Astrocyte (in vitro differentiated cells and primary cell): ENCODE results near the gene PEX7.
"Not testable (repeated sequence)": the region's sequence is repeated elsewhere in the genome, so short reads cannot be mapped to it uniquely, and the experiment has no call there.

Source experiments
- EZH2 ChIP-seq: IDR thresholded peaks from 2 replicates; pipeline ENCODE4 v1.6.1; 2012; ENCODE audit warnings: mild to moderate bottlenecking, low read length, inconsistent platforms; ENCODE audit not compliant: insufficient read depth
- TF ChIP-seq, protein P1 (sequence below): IDR thresholded peaks from 2 replicates; pipeline ENCODE4 v1.5.1; 2011; ENCODE audit warnings: low read depth, mild to moderate bottlenecking, inconsistent platforms, low read length, moderate library complexity; ENCODE audit not compliant: insufficient read depth

DNA sequence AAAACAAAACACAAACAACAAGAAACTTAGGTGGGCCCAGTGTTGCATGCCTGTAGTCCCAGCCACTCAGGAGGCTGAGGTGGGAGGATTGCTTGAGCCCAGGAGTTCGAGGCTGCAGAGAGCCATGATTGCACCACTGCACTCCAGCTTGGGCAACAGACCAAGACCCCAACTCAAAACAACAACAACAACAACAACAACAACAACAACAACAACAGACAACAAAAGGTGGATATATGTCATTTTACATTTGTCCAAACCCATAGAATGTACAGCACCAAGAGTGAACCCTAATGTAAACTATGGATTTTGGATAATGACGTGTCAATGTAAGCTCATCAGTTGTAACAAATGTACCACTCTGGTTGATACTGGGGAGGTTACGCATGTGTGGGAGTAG, 127.6 kb downstream of the PEX7 start:
- TF ChIP-seq, protein P1, sequence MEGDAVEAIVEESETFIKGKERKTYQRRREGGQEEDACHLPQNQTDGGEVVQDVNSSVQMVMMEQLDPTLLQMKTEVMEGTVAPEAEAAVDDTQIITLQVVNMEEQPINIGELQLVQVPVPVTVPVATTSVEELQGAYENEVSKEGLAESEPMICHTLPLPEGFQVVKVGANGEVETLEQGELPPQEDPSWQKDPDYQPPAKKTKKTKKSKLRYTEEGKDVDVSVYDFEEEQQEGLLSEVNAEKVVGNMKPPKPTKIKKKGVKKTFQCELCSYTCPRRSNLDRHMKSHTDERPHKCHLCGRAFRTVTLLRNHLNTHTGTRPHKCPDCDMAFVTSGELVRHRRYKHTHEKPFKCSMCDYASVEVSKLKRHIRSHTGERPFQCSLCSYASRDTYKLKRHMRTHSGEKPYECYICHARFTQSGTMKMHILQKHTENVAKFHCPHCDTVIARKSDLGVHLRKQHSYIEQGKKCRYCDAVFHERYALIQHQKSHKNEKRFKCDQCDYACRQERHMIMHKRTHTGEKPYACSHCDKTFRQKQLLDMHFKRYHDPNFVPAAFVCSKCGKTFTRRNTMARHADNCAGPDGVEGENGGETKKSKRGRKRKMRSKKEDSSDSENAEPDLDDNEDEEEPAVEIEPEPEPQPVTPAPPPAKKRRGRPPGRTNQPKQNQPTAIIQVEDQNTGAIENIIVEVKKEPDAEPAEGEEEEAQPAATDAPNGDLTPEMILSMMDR, result not testable (repeated sequence)
- not testable (repeated sequence) for TF ChIP-seq EZH2
